Muscle of arm (tissue), 14 donors: Measurements from ENCODE around the gene CD44. TPM values are rescaled to one million over a fixed set of nuclear protein-coding genes. Genes with fewer than 3 reads are reported as not detected.
"Not testable (repeated sequence)": the region's sequence is repeated elsewhere in the genome, so short reads cannot be mapped to it uniquely, and the experiment has no call there.

Experiments
- DNase-seq: peaks from one replicate; pipeline ENCODE4 v3.0.0-alpha.2; 2013
- long read RNA-seq, 11 donors: transcript quantifications; one replicate each; lab custom pipeline, GENCODE V29; 2026
- polyA plus RNA-seq, 12 donors: library from polyadenylated mRNA; unstranded; fragments of 120-200 nt; gene quantifications; one replicate each; pipeline ENCODE4 v1.2.1, GENCODE V29; 2013; ENCODE audit not compliant: insufficient read length in 12 of 12

CD44 gene
- 100 to 1,000 TPM; 104 to 858 (median 184) TPM for polyA plus RNA-seq
- long read RNA-seq, donor 1, full-length matches to known transcripts: 9 of 18 reads
- long read RNA-seq, donor 1, partial matches to known transcripts: 9 of 18 reads
- long read RNA-seq, donor 1, other reads (novel, unspliced or antisense): 0 of 18 reads
- long read RNA-seq, donor 2, full-length matches to known transcripts: 35 of 105 reads
- long read RNA-seq, donor 2, partial matches to known transcripts: 70 of 105 reads
- long read RNA-seq, donor 2, other reads (novel, unspliced or antisense): 0 of 105 reads
- long read RNA-seq, donor 3, full-length matches to known transcripts: 13 of 22 reads
- long read RNA-seq, donor 3, partial matches to known transcripts: 9 of 22 reads
- long read RNA-seq, donor 3, other reads (novel, unspliced or antisense): 0 of 22 reads
- long read RNA-seq, donor 4, full-length matches to known transcripts: 13 of 13 reads
- long read RNA-seq, donor 4, partial matches to known transcripts: 0 of 13 reads
- long read RNA-seq, donor 4, other reads (novel, unspliced or antisense): 0 of 13 reads
- long read RNA-seq, donor 5: 0 reads
- long read RNA-seq, donor 6, full-length matches to known transcripts: 16 of 36 reads
- long read RNA-seq, donor 6, partial matches to known transcripts: 20 of 36 reads
- long read RNA-seq, donor 6, other reads (novel, unspliced or antisense): 0 of 36 reads
- long read RNA-seq, donor 7, full-length matches to known transcripts: 14 of 36 reads
- long read RNA-seq, donor 7, partial matches to known transcripts: 22 of 36 reads
- long read RNA-seq, donor 7, other reads (novel, unspliced or antisense): 0 of 36 reads
- long read RNA-seq, donor 8, full-length matches to known transcripts: 26 of 48 reads
- long read RNA-seq, donor 8, partial matches to known transcripts: 22 of 48 reads
- long read RNA-seq, donor 8, other reads (novel, unspliced or antisense): 0 of 48 reads
- long read RNA-seq, donor 9, full-length matches to known transcripts: 9 of 29 reads
- long read RNA-seq, donor 9, partial matches to known transcripts: 20 of 29 reads
- long read RNA-seq, donor 9, other reads (novel, unspliced or antisense): 0 of 29 reads
- long read RNA-seq, donor 10, full-length matches to known transcripts: 21 of 29 reads
- long read RNA-seq, donor 10, partial matches to known transcripts: 8 of 29 reads
- long read RNA-seq, donor 10, other reads (novel, unspliced or antisense): 0 of 29 reads
- long read RNA-seq, donor 11, full-length matches to known transcripts: 38 of 118 reads
- long read RNA-seq, donor 11, partial matches to known transcripts: 80 of 118 reads
- long read RNA-seq, donor 11, other reads (novel, unspliced or antisense): 0 of 118 reads

DNA sequence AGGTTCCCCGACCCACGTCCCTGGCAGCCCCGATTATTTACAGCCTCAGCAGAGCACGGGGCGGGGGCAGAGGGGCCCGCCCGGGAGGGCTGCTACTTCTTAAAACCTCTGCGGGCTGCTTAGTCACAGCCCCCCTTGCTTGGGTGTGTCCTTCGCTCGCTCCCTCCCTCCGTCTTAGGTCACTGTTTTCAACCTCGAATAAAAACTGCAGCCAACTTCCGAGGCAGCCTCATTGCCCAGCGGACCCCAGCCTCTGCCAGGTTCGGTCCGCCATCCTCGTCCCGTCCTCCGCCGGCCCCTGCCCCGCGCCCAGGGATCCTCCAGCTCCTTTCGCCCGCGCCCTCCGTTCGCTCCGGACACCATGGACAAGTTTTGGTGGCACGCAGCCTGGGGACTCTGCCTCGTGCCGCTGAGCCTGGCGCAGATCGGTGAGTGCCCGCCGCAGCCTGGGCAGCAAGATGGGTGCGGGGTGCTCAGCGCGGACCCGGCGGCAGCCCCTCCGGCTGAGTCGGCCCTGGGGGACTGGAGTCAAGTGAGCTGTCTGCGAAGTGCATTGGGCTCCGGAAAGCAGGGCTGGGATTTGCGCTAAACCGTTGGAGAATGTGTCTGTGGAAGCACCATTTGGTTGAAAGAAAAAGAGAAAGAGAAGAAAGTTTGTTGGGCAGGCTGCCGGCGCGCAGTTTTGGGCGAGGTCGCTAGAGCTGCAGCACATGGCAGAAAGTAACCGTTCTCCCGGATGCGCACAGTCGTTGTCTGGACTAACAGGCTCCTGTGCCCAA is at the start of gene CD44:
Gene CD44 (plus strand): TSS at position 229 of the 779 bp plus-strand sequence. CDS start 133 bp downstream, at position 362.
- DNase-seq: peak; percentile 87

DNA sequence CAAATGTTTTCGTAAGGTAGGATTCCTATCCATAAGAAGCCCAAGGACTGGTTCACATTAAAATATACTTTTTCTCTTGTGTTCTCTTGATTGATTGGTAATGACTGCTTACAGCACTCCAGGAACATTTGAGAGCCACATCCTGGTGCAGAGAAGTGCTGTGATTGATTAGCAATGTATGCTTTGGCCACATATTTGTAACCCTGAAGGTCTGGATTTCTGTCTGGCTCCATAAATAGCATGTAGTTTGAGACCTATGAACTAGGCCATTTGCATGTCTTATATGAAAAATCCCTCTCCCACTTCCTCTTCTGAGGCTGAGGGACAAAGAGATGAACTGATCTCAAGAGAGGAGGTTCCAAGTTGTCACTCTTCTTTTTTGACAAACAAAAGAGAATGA is 49.3 kb upstream of the CD44 start:
- no peak for DNase-seq

DNA sequence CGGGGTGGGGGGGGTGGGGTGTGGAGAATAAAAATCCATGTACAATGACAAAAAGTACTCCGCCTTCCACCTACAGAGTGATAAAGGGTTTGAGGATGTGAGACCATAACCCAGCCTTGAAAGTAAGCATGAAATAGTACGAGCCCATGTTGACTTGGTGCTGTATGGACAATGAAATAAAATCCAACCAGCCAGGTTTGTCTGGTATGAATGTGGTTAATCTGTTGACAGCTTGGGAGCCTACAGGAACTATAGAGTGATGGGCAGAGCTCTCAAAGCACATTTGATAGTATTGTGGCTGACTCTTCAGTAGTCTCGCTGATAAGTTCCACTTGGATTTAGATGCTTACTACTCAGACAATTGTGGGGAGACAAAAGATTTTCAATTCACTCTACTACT is 48.8 kb upstream of the CD44 start:
- no peak for DNase-seq

DNA sequence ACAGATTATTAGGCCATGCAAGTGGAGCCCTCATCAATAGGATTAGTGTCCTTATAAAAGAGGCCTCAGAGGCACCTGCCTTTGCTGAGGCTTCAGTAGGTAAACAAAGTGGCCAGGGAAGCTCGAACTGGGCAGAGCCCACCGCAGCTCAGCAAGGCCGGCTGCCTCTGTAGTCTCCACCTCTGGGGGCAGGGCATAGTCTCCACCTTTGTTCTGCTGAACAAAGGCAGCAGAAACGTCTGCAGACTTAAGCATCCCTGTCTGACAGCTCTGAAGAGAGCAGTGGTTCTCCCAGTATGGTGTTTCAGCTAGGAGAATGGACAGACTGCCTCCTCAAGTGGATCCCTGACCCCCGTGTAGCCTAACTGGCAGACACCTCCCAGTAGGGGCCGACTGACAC is 48.0 kb upstream of the CD44 start:
- not testable (repeated sequence) for DNase-seq

DNA sequence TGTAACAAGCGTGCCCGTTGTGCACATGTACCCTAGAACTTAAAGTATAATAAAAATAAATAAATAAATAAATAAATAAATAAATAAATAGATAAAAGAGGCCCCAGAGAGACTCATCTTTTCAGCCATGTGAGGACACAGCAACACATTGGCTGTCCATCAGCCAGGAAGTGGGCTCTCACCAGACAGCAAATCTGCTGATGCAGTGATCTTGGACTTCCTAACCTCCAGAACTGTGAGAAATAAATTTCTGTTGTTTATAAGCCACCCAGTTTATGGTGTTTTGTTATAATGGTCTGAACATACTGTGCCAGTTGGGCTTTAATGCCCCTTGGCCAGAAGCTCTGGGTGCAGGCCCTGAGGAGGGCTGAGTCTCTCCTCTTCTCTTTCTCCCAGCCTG is 42.2 kb upstream of the CD44 start:
- no peak for DNase-seq

DNA sequence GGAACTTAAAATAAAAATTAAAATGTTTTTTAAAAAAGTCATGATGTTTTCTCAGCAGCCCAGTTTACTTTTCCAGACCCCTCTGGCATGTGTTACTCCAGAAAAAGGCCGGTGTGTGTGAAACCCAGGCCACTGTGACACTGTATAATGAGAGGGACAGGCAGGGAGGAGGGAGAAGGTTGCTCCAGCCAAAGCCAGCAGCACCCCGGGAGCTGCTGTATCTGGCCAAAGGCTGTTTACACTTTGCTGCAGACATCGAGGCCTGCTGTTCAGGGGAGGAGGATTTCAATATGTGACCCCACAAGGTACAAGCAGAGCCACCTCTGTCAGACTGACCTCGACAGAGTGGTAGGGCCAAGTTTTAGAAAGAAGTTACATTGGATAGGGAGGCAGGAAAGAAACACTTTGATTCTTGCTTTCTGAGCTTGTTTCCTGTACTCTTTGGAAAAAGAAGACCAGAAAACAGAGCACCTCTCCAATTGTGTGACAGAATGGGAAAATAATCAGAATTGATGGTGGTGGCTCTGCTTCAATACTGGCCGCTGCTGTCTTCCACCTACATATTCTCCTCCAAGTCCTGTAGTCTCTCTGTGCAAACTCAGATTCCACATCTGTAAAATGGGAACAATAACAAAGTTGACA is 41.0 kb upstream of the CD44 start:
- DNase-seq: no peak

DNA sequence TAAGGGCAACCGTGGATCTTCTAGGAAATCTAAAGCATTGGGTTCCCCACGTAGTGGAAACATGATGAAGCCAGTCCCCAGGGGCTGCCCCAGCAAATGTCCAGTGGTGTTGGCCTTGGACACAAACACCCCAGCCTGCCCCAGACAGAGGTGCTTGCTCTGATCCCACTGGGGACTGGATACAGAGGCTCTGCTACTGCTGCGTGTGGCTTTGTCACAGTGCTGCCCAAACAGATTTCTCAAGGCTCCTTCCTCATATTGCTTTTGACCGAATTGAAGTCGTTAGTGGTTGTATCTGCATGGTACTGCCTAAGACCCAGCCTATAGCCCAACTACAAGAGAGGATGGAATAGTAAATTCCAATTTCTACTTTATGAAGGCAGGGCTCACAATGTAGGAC is 40.1 kb upstream of the CD44 start:
- DNase-seq: no peak

DNA sequence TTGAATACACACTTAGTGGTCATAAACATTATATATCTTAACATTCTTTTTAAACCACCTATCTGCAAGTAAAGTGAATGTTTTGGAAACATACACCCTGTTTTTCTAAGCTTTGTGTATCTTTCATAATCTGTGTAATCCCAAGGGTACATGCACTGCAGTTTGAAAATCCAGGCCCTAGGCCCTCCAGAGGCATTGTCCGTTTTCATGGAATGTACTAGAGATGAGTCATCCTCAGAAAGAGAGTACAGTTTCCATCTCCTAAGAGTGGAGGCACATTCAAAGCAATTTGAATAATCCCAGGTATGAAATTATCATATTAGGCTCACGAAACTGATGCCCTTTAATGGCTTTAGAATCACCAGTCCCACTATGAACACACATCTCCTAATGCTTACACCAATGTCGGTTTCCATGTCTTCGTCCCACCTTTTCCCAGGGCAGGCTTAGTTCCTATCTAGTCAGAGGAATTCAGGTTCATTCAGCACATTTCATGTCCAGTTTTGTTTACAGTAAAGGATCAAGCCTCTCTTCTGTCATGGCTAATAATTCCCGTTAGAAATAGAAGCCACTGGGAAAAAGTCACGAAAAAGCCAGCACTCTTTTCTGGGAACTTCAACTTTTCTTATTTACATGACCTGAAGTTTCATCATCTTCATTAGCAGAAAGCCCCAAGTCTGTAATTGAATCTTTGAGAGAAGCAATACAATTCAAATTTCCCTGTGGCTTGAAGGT is 39.5 kb upstream of the CD44 start:
- DNase-seq: no peak

DNA sequence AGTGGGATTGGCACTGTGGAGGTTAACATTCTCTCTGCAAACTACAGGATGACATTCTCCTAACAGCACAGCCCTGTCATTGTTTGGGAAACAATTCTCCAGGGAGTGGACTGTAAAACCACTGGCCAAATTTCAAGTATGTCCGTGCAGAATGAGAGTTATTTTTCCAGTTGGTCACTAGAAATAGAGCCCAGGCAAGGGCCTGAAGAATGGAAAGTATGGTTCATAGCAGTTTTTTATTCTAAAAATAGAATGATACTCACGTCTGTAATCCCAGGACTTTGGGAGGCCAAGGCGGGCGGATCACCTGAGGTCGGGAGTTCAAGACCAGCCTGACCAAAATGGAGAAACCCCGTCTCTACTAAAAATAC is 39.0 kb upstream of the CD44 start:
- peak; percentile 82 for DNase-seq

DNA sequence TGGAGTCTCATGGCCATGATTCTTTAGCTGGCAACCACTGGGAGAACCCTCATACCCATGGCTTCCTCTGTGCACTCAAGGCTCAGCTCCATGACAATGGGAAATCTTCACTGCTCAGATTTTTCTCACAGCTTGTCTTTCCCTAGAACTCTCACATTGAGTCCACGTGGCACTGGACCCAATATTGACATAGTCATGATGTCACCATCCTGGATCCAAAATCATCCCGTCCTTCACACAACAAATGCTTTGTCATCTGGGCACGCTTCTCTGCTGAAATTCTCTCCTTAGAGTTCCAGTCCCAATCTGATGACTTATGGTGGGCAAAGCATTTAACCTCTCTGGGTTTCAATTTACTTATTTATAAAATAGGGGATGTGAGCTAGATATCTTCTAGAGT is 37.7 kb upstream of the CD44 start:
- no peak for DNase-seq

DNA sequence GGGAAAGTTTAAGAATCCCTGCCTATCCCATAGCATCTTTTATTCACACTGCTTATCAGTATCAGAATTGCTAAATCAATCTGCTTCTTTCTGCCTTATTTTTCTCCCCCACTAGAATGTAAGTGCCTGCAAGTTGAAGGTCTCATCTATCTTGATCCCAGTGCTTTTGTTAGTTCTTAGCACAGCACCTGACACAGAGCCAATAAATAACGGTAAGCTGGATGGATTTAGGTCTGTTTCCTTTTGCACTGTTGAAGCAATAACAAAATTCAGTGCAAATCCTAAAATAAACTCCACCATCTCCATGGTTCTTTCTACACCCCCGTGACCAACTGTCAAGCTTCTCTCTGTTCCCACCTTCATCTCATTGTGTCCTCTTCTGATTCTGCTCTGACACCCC is 36.7 kb upstream of the CD44 start:
- DNase-seq: no peak

DNA sequence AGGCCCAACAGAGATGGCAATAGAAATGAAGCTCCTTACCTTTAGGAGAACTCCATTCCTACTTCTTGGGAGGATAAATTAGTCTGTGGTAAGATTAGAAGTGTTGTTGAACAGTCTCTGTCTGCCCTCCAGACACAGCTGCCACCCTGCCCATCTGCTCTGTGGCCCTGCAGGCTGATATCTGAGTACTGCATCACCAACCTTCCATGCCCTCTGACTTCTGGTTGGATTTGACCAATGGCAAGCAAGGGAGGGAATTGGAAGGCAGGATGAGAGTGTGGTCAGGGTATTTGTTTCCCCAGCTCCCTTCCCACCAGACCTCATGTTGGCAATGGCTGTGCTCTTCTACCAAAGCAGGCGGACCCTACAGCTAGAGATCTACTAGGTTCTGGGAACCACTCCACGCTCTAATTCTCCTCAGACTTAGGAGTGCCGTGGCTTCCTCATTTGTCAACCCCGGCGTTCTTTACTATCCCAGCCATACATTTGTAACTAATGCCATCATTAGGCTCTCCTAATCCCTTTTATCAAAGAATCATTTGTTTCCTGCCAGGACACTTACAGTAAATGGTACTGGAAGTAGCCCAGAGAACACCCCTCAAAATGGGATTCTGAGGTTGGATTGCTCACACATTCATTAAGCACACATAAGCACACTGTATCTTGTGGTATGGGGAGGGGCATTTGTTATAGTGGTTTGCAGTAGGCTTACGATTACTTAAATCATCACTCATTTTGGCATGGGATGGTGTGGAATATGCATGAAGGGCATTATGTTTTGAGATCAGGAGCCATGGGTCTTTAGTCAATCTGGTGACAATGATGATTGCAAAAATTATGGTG is 35.4 kb upstream of the CD44 start:
- no peak for DNase-seq

DNA sequence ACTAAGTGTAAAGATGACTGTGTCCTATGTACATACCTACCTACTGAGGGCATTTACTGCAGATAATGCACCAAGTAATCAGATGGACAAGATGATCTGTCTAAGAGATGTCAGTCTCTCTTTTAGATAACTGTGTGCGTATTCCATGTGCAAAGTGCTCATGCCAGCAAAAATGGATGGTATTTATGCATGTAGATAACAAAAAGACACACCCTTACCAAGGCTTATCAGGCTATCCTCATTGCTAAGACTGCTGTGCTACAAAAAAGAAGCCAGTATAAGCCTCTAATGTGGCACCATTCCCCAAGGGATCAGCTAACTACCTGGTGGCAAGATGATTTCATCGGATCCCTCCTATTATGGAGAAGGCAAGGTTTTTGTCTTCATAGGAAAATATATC is 34.3 kb upstream of the CD44 start:
- no peak for DNase-seq

DNA sequence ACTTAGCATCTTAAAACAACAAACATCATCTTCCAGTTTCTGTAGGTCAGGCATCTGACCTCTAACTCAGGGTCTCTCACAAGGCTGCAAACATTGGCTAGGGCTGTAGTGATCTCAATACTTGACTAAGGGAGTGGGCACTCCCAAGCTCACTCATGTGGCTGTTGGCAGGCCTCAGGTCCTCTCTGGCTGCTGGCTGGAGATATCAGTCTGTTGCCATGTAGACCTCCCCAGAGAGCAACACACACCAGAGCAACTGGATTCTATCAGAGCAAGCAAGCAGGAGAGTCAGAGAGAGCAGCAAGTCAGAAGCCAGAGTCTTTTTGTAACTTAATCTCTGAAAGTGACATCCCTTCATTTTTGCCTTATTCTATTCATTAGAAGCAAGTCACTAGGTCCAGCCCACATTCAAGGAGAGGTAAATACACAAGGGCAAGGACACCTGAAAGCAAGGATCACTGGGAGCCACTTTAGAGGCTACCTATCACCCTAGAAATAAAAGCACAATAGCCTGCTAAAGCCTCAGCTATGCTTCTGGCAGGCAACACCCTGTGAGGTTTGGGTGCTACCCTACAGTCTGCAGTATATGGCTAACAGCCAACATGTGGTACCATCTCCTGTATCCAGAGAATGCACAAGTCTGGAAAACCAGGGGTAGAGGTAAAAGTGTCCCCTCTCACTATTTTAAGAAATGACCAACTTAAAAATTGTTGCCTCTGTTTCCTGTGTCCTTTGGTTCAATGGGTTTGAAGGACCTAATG is 33.5 kb upstream of the CD44 start:
- no peak for DNase-seq

DNA sequence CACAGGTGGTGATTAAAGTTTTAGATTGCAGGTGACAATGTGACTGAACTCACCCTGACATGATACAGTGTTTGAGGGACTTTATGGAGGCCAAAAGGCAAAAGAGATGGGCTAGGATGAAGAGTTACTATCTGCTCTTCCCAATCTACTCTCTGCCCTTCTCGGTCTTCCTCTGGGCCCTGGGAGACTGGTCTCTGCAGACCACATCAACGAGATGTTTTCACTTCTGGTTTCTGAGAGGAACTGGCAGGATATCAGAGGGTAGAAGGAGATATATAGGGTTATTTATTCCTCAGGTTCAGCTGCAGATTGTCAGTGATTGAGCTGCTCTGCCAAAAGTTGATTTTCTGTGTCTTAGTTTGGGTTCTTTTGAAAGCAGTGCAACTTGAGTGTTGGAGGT is 32.4 kb upstream of the CD44 start:
- no peak for DNase-seq

DNA sequence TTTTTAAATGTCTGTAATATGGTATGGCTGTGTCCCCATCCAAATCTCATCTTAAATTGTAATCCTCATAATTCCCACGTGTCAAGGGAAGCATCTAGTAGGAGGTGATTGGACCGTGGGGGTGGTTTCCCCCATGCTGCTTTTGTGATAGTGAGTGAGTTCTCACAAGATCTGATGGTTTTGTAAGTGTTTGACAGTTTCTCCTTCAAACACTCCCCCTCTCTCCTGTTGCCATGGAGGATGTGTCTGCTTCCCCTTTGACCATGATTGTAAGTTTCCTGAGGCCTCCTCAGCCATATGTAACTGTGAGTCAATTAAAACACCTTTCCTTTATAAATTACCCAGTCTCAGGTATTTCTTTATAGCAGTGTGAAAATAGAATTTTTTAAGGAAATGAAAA is 31.1 kb upstream of the CD44 start:
- DNase-seq: no peak

DNA sequence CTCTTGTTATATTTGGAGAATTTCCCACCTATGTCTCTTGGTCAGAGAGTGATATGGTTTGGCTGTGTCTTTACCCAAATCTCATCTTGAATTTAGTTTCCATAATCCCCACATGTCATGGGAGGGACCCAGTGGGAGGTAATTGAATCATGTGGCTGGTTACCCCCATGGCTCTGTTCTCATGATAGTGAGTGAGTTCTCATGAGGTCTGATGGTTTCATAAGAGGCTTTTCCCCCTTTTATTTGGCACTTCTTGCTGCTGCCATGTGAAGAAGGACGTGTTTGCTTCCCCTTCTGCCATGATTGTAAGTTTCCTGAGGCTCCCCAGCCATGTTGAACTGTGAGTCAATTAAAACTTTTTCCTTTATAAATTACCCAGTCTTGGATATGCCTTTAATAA is 30.6 kb upstream of the CD44 start:
- DNase-seq: not testable (repeated sequence)

DNA sequence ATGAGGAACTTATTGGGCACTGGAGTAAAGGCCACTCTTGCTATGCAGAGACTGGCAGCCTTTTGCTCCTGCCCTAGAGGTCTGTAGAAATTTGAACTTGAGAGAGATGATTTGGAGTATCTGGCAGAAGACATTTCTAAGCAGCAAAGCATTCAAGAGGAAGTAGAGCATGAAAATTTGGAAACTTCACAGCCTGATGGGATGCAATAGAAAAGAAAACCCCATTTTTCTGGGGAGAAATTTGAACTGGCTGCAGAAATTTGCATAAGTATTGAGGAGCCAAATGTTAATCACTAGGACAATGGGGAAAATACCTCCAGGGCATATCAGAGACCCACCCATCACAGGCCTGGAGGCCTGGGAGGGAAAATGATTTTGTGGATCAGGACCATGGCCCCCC is 29.9 kb upstream of the CD44 start:
- DNase-seq: no peak
